Measurements from ENCODE around the gene PDE6B.

GRCh38 chr4:657338-657833 is 32.0 kb downstream of the PDE6B start:
- TF ChIP-seq CTCF (IDR thresholded peaks at IDR 0.05; ENCODE audit: insufficient read depth, low read length, poor library complexity, severe bottlenecking) (no peak), EZH2phosphoT487 (conservative IDR thresholded peaks at IDR 0.05; ENCODE audit: low read length) (no peak)
